Stimulated activated CD8-positive, alpha-beta memory T cell treated with anti-CD3 and anti-CD28 coated beads, Interleukin-15, amount 100 ng/mL, for 1 hour (primary cell): ENCODE results near the gene BLVRB.

ENCODE experiments used
- DNase-seq: peaks from one replicate; pipeline ENCODE4 v3.0.0-alpha.2; 2020; ENCODE audit warnings: low read depth

BLVRB gene

DNA sequence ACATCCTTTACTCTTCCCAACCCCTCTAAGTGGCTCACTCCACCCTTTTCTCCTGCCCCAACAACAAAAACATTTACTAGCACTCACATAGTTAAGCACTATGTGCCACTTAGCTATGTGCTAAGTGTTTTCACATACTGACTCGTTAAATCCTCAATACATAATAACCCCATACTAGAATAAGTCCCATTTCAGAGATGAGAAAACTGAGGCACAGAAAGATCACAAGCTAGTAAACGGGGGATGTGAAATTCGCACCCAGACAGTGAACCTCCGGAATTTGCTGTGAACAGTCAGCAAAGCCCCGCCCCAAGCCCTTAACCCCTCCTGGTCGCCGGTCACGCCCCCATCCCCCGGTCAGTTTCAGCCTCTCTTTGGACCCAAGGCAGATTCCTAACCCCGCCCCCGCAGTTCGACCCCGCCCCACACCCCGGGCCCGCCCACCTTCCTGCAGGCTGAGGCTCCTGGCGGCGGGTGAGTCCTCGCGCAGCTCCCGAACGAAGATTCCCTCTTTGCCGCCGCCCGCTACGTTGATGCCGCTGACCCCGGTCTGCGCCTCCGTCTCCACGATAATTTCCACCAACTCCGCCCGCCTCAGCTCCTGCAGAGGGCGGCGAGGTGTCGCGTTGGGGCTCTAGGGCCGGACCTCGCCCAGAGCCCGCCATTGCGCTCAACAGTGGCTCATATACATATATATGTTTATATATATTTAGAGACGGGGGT is 62.1 kb downstream of the BLVRB start:
- peak; percentile 63 for DNase-seq

DNA sequence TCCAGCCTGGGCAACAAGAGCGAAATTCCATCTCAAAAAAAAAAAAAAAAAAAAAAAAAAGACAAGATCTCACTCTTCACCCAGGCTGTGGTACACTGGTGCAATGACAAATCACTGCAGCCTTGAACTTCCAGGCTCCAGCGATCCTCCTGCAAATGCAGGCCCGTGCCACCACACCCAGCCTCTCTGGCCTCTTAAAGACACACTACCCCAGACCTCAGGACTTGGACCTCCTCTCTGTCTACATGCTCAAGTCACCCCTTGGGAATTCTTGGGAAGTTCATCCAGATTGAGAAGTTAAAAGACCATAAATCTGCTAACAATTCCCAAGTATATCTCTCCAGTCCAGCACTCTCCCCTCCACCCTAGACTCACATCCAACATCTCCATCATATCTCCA is 65.0 kb downstream of the BLVRB start:
- no peak for DNase-seq

DNA sequence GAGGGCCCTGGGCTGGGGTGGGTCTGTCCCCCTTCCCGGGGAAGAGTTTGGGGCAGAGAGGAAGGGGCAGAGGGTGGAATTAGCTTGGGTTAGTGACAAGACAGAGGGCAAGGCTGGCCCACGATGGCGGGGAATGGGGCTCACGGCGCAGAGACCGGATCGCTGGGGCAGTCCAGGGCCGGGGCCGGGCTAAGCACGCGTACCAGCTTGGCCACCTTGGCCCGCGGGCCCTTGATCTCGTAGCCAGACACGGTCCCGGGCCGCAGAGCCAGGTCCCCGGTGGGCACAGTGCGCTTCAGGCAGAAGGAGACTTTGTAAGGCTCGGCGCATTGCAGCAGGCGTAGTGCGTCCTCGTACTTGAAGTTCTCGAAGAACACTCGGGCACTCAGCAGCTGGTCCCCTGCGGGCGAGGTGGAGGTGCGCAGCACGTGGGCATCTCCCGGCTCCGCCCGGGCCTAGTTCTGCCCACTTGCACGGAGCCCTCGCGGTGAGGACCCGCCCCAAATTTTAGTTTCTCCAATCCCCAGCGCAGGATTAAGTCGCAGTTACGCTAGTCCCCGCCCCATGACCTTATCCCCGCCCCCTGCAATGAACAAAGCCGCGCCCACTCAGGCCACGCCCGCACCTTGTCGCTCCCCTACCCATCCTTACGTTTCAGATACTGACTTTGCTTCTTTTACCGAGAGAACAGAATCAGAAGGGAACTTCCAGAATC is 67.0 kb downstream of the BLVRB start:
- peak; percentile 30 for DNase-seq
